Colonic mucosa (tissue), 4 donors: ENCODE data around the gene AIPL1. TPM values are rescaled to one million over a fixed set of nuclear protein-coding genes. Genes with fewer than 3 reads are reported as not detected.

Experiments
- DNase-seq: peaks from one replicate; pipeline ENCODE4 v3.0.0-alpha.2; 2020
- H3K27ac ChIP-seq: fragments of 200-600 bp; one replicate; pipeline ENCODE4 v1.8.0; 2021
- H3K27me3 ChIP-seq: fragments of 200-600 bp; one replicate; pipeline ENCODE4 v1.8.0; 2021
- H3K36me3 ChIP-seq: fragments of 200-600 bp; one replicate; pipeline ENCODE4 v1.8.0; 2021
- H3K4me1 ChIP-seq: fragments of 200-600 bp; one replicate; pipeline ENCODE4 v1.8.0; 2021; ENCODE audit warnings: mild to moderate bottlenecking
- H3K4me3 ChIP-seq: fragments of 200-600 bp; one replicate; pipeline ENCODE4 v1.8.0; 2021
- H3K9ac ChIP-seq, 2 donors: one replicate each; pipeline ENCODE4 v1.7.0; 2013; ENCODE audit warnings: control low read depth in 2 of 2, low read depth in 2 of 2, low read length in 2 of 2
- H3K9me3 ChIP-seq: fragments of 200-600 bp; one replicate; pipeline ENCODE4 v1.8.0; 2021
- intact Hi-C: fragments of 100-400 bp; cut with DNase I; formaldehyde crosslinking; loops from one replicate; pipeline ENCODE4 v1.14.1; 2022
- total RNA-seq, 2 donors: library from RNA; stranded (reverse); fragmentation: NEBNext Ultra II Directional in 1 of 2; extraction: Animal tissue kit (Norgen Biotek cat#: 25700) in 1 of 2; gene quantifications; one replicate each; pipeline ENCODE4 v1.2.1, GENCODE V29; 2021
- TF ChIP-seq, protein P1 (sequence below): fragments of 200-600 bp; IDR thresholded peaks from one replicate; pipeline ENCODE4 v1.8.0; 2022; ENCODE audit warnings: antibody characterized with exemption, mild to moderate bottlenecking
- donor health status: healthy.
- donor health status: DM: no; HTN: no; CAD: no.
- donor health status: DM: no; HTN: no; CAD: no.

AIPL1 gene
- total RNA-seq, 2 donors from 2014 or later = not detected

DNA sequence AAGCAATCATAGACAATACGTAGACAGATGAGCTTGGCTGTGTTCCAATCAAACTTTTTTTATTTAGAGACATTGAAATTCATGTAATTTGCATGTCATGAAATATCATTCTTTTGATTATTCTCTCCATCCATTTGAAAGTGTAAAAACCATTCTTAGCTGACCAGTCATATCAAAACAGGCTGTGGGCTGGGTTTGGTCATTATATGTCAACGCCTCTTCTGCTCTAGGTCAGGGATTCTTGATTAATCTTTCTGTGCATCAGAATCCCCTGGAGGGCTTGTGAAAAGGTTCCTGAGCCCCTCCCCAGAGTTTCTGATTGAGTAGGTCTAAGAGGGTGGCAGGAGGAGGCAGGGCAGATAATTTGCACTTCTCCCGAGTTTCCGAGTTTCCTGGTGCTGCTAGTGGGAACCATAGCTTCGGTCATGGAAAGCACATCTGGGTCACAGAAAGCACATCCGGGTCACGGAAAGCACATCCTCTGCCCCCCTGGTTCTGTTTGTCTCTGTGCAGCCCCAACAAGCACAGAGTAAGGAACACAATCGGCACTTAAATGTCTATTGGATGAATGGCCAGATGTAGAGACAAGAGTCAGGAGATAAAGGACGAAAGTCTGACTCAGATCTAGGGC, 25.7 kb upstream of the AIPL1 start:
- Histone ChIP-seq H3K4me1 (no peaks in the 10 kb centered on the region), H3K27me3 (no peaks in the 10 kb centered on the region), H3K9me3 (no peaks in the 10 kb centered on the region), H3K36me3 (no peaks in the 10 kb centered on the region), H3K27ac (no peak overlapping the region), H3K9ac (no peak overlapping the region), H3K4me3 (no peak overlapping the region)
- no peak for DNase-seq
- TF ChIP-seq, protein P1, sequence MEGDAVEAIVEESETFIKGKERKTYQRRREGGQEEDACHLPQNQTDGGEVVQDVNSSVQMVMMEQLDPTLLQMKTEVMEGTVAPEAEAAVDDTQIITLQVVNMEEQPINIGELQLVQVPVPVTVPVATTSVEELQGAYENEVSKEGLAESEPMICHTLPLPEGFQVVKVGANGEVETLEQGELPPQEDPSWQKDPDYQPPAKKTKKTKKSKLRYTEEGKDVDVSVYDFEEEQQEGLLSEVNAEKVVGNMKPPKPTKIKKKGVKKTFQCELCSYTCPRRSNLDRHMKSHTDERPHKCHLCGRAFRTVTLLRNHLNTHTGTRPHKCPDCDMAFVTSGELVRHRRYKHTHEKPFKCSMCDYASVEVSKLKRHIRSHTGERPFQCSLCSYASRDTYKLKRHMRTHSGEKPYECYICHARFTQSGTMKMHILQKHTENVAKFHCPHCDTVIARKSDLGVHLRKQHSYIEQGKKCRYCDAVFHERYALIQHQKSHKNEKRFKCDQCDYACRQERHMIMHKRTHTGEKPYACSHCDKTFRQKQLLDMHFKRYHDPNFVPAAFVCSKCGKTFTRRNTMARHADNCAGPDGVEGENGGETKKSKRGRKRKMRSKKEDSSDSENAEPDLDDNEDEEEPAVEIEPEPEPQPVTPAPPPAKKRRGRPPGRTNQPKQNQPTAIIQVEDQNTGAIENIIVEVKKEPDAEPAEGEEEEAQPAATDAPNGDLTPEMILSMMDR = no peak
- intact Hi-C loops = no loop called here

DNA sequence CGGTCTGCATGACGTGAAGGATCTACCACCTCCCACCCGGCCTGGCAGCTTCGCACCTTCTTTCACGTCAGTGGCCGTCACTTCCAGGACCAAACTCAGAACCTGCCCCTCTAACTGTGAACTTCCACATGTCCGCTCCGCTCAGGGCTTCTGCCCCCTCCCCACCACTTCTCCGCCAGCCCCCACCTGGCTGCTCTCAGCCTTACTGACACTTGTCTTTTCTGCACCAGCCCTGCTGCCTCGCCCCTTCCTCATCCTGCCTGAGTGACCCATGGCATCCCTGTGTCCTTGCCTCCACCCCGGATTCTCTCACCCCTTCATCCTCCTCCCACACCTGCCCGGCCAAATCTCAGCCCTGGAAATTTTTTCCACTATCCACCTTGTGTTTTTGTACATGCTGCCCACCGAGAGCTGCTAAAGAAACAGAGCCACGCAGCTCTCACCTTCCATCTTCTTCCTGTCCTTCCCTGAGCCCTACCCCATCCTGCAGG, 23.6 kb upstream of the AIPL1 start:
- TF ChIP-seq, protein P1 = no peak

DNA sequence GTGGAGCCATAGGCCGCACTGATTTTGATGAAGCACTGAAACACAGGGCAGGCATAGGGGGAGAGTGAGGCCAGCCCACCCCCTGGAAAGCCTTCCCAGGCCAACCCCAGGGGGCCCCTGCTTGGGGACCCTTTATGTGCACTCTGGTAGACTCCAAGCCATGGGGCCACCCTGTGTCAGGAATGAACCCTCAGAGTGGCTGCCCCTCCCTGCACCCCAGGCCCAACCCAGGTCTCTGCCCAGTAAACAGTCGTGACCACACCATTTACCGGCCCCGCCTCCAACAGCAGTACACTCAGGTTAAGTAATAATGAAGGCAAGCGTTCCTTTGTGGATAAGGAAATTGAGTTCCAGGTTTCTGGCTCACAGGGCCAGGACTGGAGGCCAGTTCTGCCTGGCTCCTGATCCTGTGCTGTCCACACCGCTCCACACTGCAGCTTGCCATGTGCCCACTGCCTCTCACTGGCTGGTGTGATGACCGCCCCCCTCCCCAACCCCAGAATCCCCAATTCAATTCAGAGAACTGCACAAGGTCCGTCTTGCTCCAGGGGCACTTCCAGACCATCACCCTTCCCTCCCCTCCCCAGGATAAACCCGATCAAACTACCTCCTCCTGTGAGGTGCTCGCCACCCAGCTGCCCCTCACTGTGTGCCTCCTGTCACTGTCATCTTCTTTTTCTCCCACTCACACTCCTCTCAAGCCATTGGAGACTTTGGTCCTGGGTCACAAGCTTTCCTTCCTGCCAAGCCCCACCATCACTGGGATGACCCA, 23.0 kb upstream of the AIPL1 start:
- intact Hi-C loops = no loop called here
- peak; percentile 70 for DNase-seq
- H3K27ac ChIP-seq = peak overlapping the region; percentile 47

More for the DNA sequence above, 23.6 kb upstream of the AIPL1 start:
- Histone ChIP-seq H3K4me1 (no peaks in the 10 kb centered on the region), H3K36me3 (no peaks in the 10 kb centered on the region), H3K27me3 (no peaks in the 10 kb centered on the region), H3K4me3 (no peak overlapping the region), H3K9me3 (no peaks in the 10 kb centered on the region), H3K27ac (no peak overlapping the region), H3K9ac (no peak overlapping the region)
- intact Hi-C loops = no loop called here
- DNase-seq = no peak

DNA sequence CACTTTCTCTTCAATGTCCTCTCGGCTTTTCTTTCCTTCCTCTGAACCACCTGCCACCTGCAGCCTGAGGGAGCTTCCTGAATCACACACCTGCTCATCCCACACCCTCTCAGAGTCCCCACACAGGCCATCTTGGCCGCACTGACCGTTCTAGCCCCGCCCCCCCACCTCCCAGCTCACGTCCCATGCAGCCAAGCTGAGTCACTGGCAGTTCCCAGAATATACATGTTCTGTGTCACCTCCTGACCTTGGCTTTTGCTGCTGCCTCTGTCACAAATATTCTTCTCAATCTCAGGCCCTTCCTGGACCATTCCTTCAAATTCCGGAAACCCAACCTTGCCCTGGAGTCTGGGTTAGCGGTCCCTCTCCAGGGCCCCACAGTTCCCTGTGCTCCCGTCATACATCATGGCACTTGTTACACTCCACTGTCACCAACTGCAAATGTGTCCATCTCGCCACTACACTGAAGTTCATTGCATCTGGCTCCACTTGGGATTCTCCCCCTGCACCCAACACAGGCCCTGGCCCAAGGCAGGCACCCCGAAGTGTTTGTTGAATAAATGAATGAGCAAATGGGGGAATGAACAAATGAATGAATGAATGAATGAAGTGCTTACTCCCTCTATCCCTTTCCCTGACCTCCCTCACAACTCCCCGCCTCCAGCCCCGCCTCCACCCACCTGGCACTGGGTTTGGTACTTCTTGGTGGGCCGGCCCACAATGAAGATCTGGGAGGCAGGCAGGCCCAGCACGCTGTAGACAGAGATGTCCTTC, 22.2 kb upstream of the AIPL1 start:
- intact Hi-C loops = no loop called here
- H3K4me3 ChIP-seq = no peak overlapping the region
- H3K36me3 ChIP-seq = no peaks in the 10 kb centered on the region
- no peaks in the 10 kb centered on the region for H3K27me3 ChIP-seq
- no peaks in the 10 kb centered on the region for H3K9me3 ChIP-seq
- TF ChIP-seq, protein P1 = no peak
- H3K4me1 ChIP-seq = no peaks in the 10 kb centered on the region
- DNase-seq = peak; percentile 71
- H3K27ac ChIP-seq = peak overlapping the region; percentile 47
- no peak overlapping the region for H3K9ac ChIP-seq

More for the DNA sequence above, 23.0 kb upstream of the AIPL1 start:
- Histone ChIP-seq H3K27me3 (no peaks in the 10 kb centered on the region), H3K9me3 (no peaks in the 10 kb centered on the region), H3K4me1 (no peaks in the 10 kb centered on the region), H3K36me3 (no peaks in the 10 kb centered on the region), H3K9ac (no peak overlapping the region), H3K4me3 (no peak overlapping the region)
- TF ChIP-seq, protein P1 = no peak

DNA sequence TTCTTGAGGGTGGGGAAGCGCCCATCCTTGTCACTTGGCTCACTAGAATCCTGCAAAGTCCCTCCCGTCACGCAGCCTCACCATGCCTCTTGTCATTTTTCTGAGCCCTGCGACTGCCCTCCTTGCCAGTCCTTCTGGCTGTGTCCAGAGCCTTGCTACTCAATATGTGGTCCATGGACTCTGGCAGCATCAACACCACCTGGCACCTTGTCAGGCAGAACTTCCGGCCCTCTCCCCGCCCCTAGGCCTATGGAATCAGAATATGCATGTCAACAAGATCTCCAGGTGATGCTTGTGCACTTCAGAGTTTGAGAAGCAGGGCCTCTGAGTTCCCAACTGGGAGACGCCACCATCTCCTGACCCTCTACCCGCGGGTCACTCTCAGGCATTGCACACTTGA, 21.4 kb upstream of the AIPL1 start:
- Histone ChIP-seq H3K4me3 (no peak overlapping the region), H3K36me3 (no peaks in the 10 kb centered on the region), H3K9me3 (no peaks in the 10 kb centered on the region), H3K9ac (no peak overlapping the region), H3K27me3 (no peaks in the 10 kb centered on the region), H3K27ac (no peak overlapping the region), H3K4me1 (no peaks in the 10 kb centered on the region)
- TF ChIP-seq, protein P1 = no peak
- intact Hi-C loops = no loop called here
- peak; percentile 40 for DNase-seq
